ENCODE data around the gene FNDC3A.

- no peak for TF ChIP-seq EZH2 (optimal IDR thresholded peaks at IDR 0.05; ENCODE audit: low read depth, low read length)
- no peak for TF ChIP-seq CTCF (IDR thresholded peaks at IDR 0.05; ENCODE audit: low read length)
- TF ChIP-seq EZH2phosphoT487 (IDR thresholded peaks at IDR 0.05; ENCODE audit: low read length) = no peak
Measured at GRCh38 chr13:48990900-48991299, 15.2 kb downstream of the FNDC3A start.

Measured in MM.1S (cell line).